H9 (cell line): ENCODE data around the gene MESP1. TPM values are rescaled to one million over a fixed set of nuclear protein-coding genes. Genes with fewer than 3 reads are reported as not detected.

ENCODE experiments used
- DNase-seq: peaks from one replicate; pipeline ENCODE4 v3.0.0-alpha.2; 2017
- H2AFZ ChIP-seq: one replicate; pipeline ENCODE4 v1.6.1; 2013; ENCODE audit warnings: mild to moderate bottlenecking, low read length, control low read depth, moderate library complexity
- H2AK5ac ChIP-seq: 2 replicates; pipeline ENCODE4 v1.6.1; 2013; ENCODE audit warnings: low read length, control low read depth, mixed read lengths; ENCODE audit not compliant: insufficient read length
- H2BK120ac ChIP-seq: one replicate; pipeline ENCODE4 v1.6.1; 2013; ENCODE audit warnings: low read depth, mild to moderate bottlenecking, low read length, control low read depth, inconsistent platforms; ENCODE audit not compliant: poor library complexity, severe bottlenecking
- H2BK12ac ChIP-seq: 2 replicates; pipeline ENCODE4 v1.6.1; 2013; ENCODE audit warnings: low read length, control low read depth, mixed read lengths, low read depth; ENCODE audit not compliant: insufficient read length
- H2BK15ac ChIP-seq: 2 replicates; pipeline ENCODE4 v1.6.1; 2013; ENCODE audit warnings: low read depth, low read length, control low read depth
- H2BK20ac ChIP-seq: one replicate; pipeline ENCODE4 v1.6.1; 2013; ENCODE audit warnings: low read depth, mild to moderate bottlenecking, low read length, control low read depth, inconsistent platforms; ENCODE audit not compliant: poor library complexity, severe bottlenecking
- H2BK5ac ChIP-seq: 2 replicates; pipeline ENCODE4 v1.6.1; 2013; ENCODE audit warnings: low read length, control low read depth, mixed read lengths; ENCODE audit not compliant: insufficient read length
- H3K14ac ChIP-seq: 2 replicates; pipeline ENCODE4 v1.6.1; 2013; ENCODE audit warnings: low read length, control low read depth; ENCODE audit not compliant: insufficient read depth
- H3K18ac ChIP-seq: 2 replicates; pipeline ENCODE4 v1.6.1; 2013; ENCODE audit warnings: low read depth, mild to moderate bottlenecking, mixed read lengths, low read length, control low read depth; ENCODE audit not compliant: insufficient read length
- H3K23ac ChIP-seq: 2 replicates; pipeline ENCODE4 v1.6.1; 2013; ENCODE audit warnings: low read length, control low read depth, mixed read lengths, low read depth; ENCODE audit not compliant: insufficient read length
- H3K23me2 ChIP-seq: 2 replicates; pipeline ENCODE4 v1.6.1; 2013; ENCODE audit warnings: low read depth, mild to moderate bottlenecking, mixed read lengths, low read length, control low read depth; ENCODE audit not compliant: insufficient read length, poor library complexity, severe bottlenecking
- H3K27ac ChIP-seq: 2 replicates; pipeline ENCODE4 v1.5.1; 2013; ENCODE audit warnings: low read length, control low read depth, mixed read lengths, low read depth; ENCODE audit not compliant: insufficient read length
- H3K27me3 ChIP-seq: 2 replicates; pipeline ENCODE4 v1.6.1; 2013; ENCODE audit warnings: low read length, control low read depth, inconsistent platforms; ENCODE audit not compliant: insufficient read depth
- H3K4ac ChIP-seq: 2 replicates; pipeline ENCODE4 v1.6.1; 2013; ENCODE audit warnings: low read depth, mild to moderate bottlenecking, control low read depth, inconsistent platforms, low read length, moderate library complexity
- H3K4me1 ChIP-seq: 2 replicates; pipeline ENCODE4 v1.6.1; 2013; ENCODE audit warnings: low read length, control low read depth, inconsistent platforms; ENCODE audit not compliant: insufficient read depth
- H3K4me2 ChIP-seq: 2 replicates; pipeline ENCODE4 v1.6.1; 2013; ENCODE audit warnings: low read length, control low read depth, mixed read lengths; ENCODE audit not compliant: insufficient read length, insufficient read depth
- H3K56ac ChIP-seq: 2 replicates; pipeline ENCODE4 v1.6.1; 2013; ENCODE audit warnings: low read depth, mild to moderate bottlenecking, mixed read lengths, low read length, control low read depth; ENCODE audit not compliant: insufficient read length
- H3K79me1 ChIP-seq: 2 replicates; pipeline ENCODE4 v1.6.1; 2013; ENCODE audit warnings: low read depth, mild to moderate bottlenecking, moderate library complexity, low read length, control low read depth, inconsistent platforms; ENCODE audit not compliant: insufficient read depth, poor library complexity, severe bottlenecking
- H3K79me2 ChIP-seq: 2 replicates; pipeline ENCODE4 v1.6.1; 2013; ENCODE audit warnings: low read length, control low read depth, inconsistent platforms; ENCODE audit not compliant: insufficient read depth
- H3K9ac ChIP-seq: 2 replicates; pipeline ENCODE4 v1.6.1; 2013; ENCODE audit warnings: low read length, control low read depth, mixed read lengths; ENCODE audit not compliant: insufficient read length; ENCODE audit errors: extremely low read depth
- H3K9me3 ChIP-seq: one replicate; pipeline ENCODE4 v1.6.1; 2013; ENCODE audit warnings: low read depth, low read length, inconsistent platforms; ENCODE audit not compliant: control insufficient read depth
- H3T11ph ChIP-seq: one replicate; pipeline ENCODE4 v1.6.1; 2013; ENCODE audit warnings: mild to moderate bottlenecking, low read length, control low read depth, inconsistent platforms
- H4K20me1 ChIP-seq: one replicate; pipeline ENCODE4 v1.6.1; 2013; ENCODE audit not compliant: control insufficient read depth, insufficient read length, insufficient read depth
- H4K5ac ChIP-seq: 2 replicates; pipeline ENCODE4 v1.6.1; 2013; ENCODE audit warnings: low read depth, mild to moderate bottlenecking, mixed read lengths, low read length, control low read depth; ENCODE audit not compliant: insufficient read length
- H4K8ac ChIP-seq: replicated peaks from 2 replicates; pipeline ENCODE4 v1.6.1; 2013; ENCODE audit warnings: low read length, control low read depth, mixed read lengths, low read depth; ENCODE audit not compliant: insufficient read length
- H4K91ac ChIP-seq: 2 replicates; pipeline ENCODE4 v1.6.1; 2013; ENCODE audit warnings: low read depth, mild to moderate bottlenecking, moderate library complexity, mixed read lengths, low read length, control low read depth; ENCODE audit not compliant: insufficient read length
- H3K27ac Mint-ChIP-seq, 3 experiments: 2 replicates in 2 of 3; 3 replicates in 1 of 3; pipeline ENCODE4 v1.8.0; 2020 to 2021; ENCODE audit warnings: mixed read lengths in 3 of 3, mild to moderate bottlenecking in 1 of 3, moderate library complexity in 1 of 3
- H3K27me3 Mint-ChIP-seq: 2 replicates; pipeline ENCODE4 v1.8.0; 2021; ENCODE audit warnings: low read depth, mild to moderate bottlenecking, moderate library complexity, mixed read lengths
- H3K36me3 Mint-ChIP-seq, 3 experiments: 2 replicates in 2 of 3; 3 replicates in 1 of 3; pipeline ENCODE4 v1.8.0; 2020 to 2021; ENCODE audit warnings: low read depth in 3 of 3, mixed read lengths in 3 of 3; ENCODE audit not compliant: insufficient read depth in 1 of 3
- H3K4me1 Mint-ChIP-seq, 2 experiments: 2 replicates each; pipeline ENCODE4 v1.8.0; 2020; ENCODE audit warnings: mixed read lengths in 2 of 2
- H3K4me3 Mint-ChIP-seq, 2 experiments: 2 replicates in 1 of 2; 3 replicates in 1 of 2; pipeline ENCODE4 v1.8.0; 2020 to 2021; ENCODE audit warnings: mild to moderate bottlenecking in 2 of 2, mixed read lengths in 2 of 2, moderate library complexity in 1 of 2
- H3K9me3 Mint-ChIP-seq, 2 experiments: 2 replicates in 1 of 2; 3 replicates in 1 of 2; pipeline ENCODE4 v1.8.0; 2020; ENCODE audit warnings: mild to moderate bottlenecking in 2 of 2, mixed read lengths in 2 of 2, moderate library complexity in 1 of 2
- WGBS: extraction: QIAGEN DNeasy Blood & Tissue Kit; methylation state at CpG from one replicate; pipeline ENCODE4 v1.1.7; 2013; ENCODE audit warnings: missing lambda C conversion rate, low lambda C conversion rate, mixed read lengths; ENCODE audit not compliant: insufficient read length; ENCODE audit errors: extremely low coverage; 5-methylcytosine and 5-hydroxymethylcytosine counted together
- total RNA-seq: library from RNA; stranded (reverse); gene quantifications from 2 replicates; pipeline ENCODE4 v1.2.1, GENCODE V29; 2021
- TF ChIP-seq, protein P1 (sequence below): fragments of 200-600 bp; sonication (generic); conservative IDR thresholded peaks from 3 replicates; pipeline ENCODE4 v1.8.0; 2021; ENCODE audit warnings: antibody characterized with exemption, mild to moderate bottlenecking

MESP1 gene
- total RNA-seq, 1 experiment from 2014 or later = not detected

- H2BK120ac ChIP-seq = no peak overlapping the region
- H2AFZ ChIP-seq = no peak overlapping the region
- H2BK15ac ChIP-seq = no peak overlapping the region
- no peaks in the 10 kb centered on the region for H3K27me3 ChIP-seq
- WGBS = no CpG with 5 or more reads among the region's 18 CpGs
- no peaks in the 10 kb centered on the region for H3K9me3 ChIP-seq
- H4K8ac ChIP-seq = no peak overlapping the region
- no peak overlapping the region for H2AK5ac ChIP-seq
- no peaks in the 10 kb centered on the region for H3K79me2 ChIP-seq
- no peaks in the 10 kb centered on the region for H3K36me3 Mint-ChIP-seq
- no peak overlapping the region for H3K56ac ChIP-seq
- H3K4me3 Mint-ChIP-seq = no peak overlapping the region
- H3K27me3 Mint-ChIP-seq = peaks cover 11% of the 10 kb centered on the region
- no peak overlapping the region for H2BK20ac ChIP-seq
- no peak overlapping the region for H3T11ph ChIP-seq
- no peak overlapping the region for H3K4me2 ChIP-seq
- H3K4ac ChIP-seq = no peak overlapping the region
- H3K18ac ChIP-seq = no peak overlapping the region
- H4K20me1 ChIP-seq = no peaks in the 10 kb centered on the region
- TF ChIP-seq, protein P1, sequence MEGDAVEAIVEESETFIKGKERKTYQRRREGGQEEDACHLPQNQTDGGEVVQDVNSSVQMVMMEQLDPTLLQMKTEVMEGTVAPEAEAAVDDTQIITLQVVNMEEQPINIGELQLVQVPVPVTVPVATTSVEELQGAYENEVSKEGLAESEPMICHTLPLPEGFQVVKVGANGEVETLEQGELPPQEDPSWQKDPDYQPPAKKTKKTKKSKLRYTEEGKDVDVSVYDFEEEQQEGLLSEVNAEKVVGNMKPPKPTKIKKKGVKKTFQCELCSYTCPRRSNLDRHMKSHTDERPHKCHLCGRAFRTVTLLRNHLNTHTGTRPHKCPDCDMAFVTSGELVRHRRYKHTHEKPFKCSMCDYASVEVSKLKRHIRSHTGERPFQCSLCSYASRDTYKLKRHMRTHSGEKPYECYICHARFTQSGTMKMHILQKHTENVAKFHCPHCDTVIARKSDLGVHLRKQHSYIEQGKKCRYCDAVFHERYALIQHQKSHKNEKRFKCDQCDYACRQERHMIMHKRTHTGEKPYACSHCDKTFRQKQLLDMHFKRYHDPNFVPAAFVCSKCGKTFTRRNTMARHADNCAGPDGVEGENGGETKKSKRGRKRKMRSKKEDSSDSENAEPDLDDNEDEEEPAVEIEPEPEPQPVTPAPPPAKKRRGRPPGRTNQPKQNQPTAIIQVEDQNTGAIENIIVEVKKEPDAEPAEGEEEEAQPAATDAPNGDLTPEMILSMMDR = peak; percentile 6; the same call in 1 of the 3 replicates
- no peaks in the 10 kb centered on the region for H3K4me1 ChIP-seq
- DNase-seq = no peak
- H3K23me2 ChIP-seq = no peaks in the 10 kb centered on the region
- H4K91ac ChIP-seq = no peak overlapping the region
- H3K79me1 ChIP-seq = no peaks in the 10 kb centered on the region
- H2BK12ac ChIP-seq = no peak overlapping the region
- no peak overlapping the region for H3K14ac ChIP-seq
- peak overlapping the region in 1 of 3 experiments; percentile 42; a peak in 1 of 7 replicates for H3K27ac Mint-ChIP-seq
- no peaks in the 10 kb centered on the region; a peak in 1 of 5 replicates for H3K9me3 Mint-ChIP-seq
- H3K9ac ChIP-seq = no peak overlapping the region
- H3K4me1 Mint-ChIP-seq = peaks cover 10 to 13% of the 10 kb centered on the region in 2 experiments
- H3K27ac ChIP-seq = no peak overlapping the region
- no peak overlapping the region for H3K23ac ChIP-seq
- no peak overlapping the region for H2BK5ac ChIP-seq
- no peak overlapping the region for H4K5ac ChIP-seq
Measured at GRCh38 chr15:89761009-89761831, 10.2 kb upstream of the MESP1 start.
